Activated T-helper 9 cell treated with anti-CD3 and anti-CD28 coated beads, Interleukin-2, amount 50 U/mL, for 16 hours (primary cell): ENCODE measurements around the gene HOXA10.

ENCODE experiments used
- DNase-seq: peaks from one replicate; pipeline ENCODE4 v3.0.0-alpha.2; 2020; ENCODE audit warnings: low read depth

HOXA10 gene

DNA sequence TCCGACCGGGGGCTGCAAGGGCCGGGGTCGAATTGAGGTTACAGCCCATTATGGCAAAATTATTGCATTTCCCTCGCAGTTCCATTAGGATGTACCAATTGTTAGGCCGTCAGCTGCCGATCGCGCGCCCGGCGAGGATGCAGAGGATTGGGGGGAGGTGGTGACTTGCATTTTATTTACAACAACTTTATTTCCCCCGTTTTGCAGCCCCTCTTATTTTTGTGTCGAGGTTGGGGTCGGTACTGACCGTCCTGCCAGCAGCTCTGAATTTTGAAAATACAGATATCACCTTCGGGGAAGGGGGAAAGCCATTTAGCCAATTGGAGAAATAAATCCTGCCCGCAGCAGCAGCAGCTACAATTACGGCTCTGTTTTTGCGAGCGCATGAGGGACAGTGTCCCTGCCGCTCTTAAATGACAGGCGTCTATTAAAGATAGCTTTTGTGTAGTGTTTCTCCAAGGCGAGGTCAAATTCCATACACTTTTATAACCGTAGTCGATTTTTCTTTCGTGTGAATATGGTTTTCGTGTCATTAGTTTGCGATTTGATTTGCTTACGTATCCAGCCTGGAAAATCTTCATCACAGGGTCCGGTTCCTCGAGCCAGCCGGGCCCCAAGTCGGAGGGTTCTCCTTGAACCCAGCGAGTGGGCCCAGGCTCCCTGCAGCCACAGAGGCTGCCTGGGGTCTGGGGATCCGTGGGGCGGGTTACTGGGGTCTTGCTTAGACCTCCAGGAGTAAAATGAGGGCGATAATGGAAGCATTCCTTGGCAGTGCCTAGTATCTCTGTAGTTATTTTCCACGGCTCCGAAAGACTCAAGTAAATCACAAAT is 30.0 kb downstream of the HOXA10 start:
- no peak for DNase-seq

DNA sequence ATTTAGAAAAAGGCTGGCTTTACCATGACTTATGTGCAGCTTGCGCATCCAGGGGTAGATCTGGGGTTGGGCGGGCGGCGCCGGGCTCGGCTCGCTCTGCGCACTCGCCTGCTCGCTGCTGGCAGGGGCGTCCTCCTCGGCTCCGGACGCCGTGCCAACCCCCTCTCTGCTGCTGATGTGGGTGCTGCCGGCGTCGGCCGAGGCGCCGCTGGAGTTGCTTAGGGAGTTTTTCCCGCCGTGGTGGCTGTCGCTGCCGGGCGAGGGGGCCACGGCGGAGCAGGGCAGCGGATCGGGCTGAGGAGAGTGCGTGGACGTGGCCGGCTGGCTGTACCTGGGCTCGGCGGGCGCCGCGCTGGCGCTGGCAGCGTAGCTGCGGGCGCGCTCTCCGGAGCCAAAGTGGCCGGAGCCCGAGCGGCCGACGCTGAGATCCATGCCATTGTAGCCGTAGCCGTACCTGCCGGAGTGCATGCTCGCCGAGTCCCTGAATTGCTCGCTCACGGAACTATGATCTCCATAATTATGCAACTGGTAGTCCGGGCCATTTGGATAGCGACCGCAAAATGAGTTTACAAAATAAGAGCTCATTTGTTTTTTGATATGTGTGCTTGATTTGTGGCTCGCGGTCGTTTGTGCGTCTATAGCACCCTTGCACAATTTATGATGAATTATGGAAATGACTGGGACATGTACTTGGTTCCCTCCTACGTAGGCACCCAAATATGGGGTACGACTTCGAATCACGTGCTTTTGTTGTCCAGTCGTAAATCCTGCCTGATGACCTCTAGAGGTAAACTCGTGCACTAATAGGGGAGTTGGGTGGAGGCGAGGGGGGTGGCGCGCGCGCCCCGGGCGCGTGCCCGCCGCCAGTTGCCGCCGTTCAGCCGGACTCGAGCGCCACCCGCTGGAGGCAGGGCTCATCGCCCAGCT is 30.8 kb downstream of the HOXA10 start, which contains the start of gene HOXA5:
Gene HOXA5, minus strand, starts transcription at position 659 of the 927 bp plus-strand sequence. Its CDS starts 74 bp downstream, at position 585.
- DNase-seq, result no peak

DNA sequence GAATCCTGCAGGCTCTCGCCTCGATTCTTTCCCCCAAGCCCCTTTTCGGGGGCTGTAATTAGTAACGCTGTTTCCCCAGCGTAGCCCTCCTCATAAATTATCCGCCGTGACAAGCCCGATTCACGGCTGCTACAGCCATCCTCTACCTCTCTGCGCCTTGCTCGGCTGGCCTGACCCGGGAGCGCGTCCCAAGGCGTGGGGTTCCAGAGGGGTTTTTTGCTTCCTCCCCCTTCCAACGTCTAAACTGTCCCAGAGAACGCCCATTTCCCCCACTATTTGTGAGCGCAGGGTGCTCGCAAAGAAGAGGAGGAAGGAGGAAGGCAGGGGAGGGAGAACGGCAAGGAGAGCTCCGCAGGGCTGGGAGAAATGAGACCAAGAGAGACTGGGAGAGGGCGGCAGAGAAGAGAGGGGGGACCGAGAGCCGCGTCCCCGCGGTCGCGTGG is 31.5 kb downstream of the HOXA10 start:
- no peak for DNase-seq

DNA sequence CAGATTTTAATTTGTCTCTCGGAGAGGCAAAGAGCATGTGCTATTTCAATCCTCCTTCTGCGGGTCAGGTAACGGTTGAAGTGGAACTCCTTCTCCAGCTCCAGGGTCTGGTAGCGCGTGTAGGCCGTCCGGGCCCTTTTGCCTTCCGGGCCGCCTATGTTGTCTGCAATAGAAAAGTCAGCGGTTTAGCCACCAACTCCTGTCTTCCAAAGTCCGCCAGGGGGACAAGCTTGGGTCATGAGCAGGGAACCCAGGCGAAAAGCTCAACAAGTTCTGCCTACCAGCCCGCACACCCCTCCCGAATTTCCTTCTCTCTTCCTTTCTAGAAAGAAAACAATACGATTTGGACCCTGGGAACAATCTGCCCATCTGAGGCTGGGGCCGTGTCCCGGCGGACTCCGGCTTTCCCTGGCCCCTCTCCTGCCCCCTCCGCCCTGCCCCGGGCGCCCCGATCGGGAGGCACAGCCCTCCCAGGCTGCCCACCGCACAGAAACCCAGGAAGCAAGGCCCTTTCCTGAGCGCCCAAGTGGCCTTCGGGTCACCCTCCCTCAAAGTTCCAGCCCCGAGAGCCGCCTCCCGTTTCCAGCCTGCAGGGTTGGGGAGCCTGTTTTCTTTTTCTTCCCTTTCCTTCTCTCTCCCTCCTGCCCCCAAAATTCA is 32.1 kb downstream of the HOXA10 start:
- DNase-seq, result no peak

DNA sequence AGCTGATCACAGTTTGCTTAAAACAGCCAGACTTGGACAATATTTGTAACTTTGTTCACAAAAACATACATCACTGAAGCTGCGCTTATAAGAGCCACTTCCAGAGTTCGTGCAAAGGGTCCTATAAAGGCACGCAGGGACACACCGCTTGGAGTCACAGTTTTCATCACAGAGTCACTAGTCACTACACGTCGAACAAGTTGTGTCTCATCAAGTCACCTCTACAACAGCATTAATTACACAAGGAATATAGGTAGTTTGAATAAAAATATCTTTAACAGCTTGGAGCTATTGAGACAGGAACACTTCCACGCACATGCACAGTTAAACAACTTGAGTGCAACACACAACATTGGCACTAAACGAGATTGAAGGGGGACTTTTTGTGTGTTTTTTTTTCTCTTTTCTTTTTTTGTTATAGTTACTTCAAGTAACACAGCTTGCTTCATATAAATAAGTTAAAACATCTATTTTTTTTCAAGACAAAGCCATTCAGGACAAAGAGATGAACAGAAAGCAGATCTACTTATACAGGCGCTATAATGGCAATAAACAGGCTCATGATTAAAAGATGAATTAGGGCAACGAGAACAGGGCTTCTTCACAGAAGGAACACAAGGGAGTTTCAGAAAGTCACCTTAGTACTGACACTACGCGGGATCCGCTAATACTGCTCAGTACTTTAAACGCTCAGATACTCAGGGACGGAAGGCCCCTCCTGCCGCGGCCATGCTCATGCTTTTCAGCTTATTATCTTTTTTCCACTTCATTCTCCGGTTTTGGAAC is 32.8 kb downstream of the HOXA10 start:
- DNase-seq, result no peak

DNA sequence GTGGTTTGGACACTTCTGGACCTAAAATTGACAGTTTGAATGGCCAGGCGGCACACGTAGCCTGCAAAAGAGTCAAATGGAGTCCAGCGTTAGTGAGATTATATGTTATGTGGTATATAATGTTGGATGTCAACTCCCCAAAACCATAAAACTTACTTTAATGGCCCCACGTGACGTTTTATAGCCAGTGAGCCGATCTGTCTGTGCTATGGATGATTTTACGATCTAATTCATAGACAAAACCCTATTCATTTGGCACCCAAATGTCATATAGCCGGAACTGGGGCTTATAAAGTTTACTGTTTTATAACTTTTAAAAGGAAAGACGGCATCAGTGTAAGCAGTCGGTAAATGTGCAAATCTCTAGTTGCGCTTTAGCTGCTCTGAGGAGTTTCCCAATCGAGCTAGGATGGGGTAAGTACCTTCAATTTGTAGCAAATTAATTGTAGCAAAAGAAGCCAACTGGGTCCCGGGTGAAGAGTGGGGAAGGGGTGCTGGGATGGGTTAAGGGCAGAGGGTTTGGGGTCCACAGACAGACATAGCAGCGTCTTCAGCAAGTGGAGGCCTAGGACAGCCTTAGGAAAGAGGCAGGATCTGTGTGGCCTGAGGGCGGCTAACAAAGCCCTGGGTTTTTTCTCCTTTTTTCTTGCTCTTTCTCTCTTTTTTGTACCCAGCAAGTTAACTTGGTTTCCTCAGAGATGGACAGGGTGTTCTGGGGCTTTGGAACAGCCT is 33.8 kb downstream of the HOXA10 start:
- DNase-seq, result no peak

DNA sequence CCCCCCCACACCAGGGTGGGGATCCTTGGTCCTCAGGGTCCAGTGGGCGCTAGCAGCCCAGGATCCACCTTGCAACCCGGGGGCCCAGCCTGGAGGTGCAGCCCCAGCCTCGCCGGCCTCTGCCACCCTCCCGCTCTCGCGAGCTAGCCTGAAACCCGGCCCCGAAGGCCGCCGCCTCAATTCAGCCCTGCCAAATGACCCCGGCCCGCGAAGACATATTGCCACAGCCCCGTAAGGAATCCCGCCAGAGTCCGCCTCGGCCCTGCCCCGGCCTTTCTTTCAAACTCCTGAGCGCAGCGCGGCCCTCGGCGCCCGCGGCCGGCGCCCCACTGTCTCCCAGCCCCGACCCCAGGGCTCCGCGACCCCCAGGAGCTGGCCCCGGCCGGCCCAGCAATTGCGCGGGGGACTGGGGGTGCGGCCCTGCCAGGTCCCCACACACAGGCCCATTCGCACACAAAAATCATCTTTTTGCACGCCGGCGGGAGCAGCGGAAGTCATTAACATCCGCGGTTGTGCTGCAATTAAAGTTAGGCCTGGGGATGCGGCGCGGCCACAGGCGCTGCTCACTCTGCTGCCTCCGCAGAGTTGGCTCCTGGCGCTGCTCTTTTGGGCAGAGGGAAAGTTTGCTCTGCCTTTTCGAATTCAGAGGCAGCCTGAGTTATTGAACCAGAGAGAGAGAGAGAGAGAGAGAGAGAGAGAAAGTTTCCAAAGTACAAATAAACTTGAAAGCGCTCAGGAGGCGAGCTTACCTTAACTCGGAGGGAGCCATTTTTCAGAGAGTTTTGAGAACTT is 34.6 kb downstream of the HOXA10 start:
- DNase-seq, result no peak

DNA sequence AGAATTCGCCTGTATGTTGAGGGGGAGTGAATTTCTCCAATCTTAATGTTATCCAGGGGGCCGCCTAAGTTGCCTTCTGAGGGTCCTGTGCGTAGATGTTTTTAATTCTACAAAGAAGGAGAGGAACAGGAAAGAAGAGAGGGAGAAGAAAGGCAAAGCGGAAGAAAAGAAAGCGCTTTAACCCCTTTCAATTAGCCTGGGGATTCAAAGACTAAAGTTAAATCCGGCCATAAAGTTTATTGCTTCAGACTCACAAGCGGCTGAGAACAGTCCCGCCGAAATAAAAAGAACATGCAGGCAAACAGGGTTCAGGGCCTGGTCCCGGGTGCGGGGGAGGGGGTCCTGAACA is 35.2 kb downstream of the HOXA10 start:
- DNase-seq, result no peak

DNA sequence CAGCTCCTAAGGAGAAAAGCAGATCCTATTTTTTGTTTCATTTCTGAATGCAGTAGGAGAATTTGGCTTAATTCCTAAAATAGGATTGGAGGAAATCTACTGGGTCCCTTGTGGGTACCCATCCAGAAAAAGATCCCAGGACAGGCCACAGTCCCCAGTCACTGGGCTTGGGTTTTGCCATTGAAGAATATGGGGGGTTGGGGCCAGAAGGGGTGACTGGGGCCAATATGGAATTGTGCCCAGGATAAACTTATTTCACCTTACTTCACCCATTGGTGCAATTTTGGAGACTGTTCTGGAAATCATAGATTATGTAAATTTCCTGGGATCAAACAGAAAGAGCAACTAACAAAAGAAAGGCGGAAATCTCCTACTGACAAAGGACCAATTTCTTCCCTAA is 35.6 kb downstream of the HOXA10 start:
- no peak for DNase-seq

DNA sequence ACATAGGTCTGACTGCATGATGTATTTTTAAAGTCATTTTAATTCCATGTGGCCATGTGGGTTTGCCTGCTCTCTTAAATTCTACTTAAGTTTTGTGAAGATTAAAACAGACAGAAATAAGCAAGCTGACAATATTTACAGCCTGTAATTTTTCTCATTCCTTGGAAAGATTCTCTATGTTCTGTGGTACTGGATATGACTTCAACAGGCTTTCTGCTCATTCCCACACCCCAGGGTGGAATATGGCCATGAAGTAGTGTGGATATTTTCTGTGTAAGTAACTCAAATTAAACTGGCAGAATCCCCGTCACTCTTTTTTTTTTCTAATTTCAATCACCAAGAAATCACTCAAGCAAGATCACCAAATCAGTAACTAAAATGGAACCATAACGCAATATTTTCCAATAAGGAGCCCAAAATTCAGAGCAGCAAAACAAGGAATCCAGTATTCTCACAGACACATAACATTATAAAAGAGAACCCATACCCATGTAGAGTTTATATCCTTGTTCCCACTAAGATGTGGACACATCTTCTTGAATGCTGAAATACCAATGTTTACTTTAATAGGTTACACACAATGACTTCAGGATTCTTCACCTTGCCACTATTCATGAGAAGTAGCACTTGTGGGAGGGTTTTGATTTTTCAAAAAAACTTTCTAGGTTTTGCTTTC is 36.3 kb downstream of the HOXA10 start:
- DNase-seq, result no peak

DNA sequence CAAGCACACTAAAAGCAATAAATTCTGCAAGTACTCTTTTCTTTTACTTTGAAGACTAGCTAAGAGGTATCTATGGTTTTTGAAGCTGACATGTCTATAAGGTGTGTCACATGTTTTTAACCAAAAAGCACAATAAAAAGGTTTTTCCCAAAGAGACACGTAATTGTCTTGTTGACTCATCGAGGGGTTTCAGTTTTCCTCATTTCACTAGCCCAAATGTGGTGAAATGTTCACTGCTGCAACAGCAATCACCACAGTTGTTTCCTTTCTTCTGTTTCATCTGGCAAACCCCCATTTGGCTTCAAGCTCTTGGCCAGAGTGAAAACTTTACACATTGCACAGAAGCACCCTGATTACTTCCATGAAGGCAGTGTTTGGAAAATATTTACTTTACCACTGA is 39.7 kb downstream of the HOXA10 start:
- DNase-seq, result no peak

DNA sequence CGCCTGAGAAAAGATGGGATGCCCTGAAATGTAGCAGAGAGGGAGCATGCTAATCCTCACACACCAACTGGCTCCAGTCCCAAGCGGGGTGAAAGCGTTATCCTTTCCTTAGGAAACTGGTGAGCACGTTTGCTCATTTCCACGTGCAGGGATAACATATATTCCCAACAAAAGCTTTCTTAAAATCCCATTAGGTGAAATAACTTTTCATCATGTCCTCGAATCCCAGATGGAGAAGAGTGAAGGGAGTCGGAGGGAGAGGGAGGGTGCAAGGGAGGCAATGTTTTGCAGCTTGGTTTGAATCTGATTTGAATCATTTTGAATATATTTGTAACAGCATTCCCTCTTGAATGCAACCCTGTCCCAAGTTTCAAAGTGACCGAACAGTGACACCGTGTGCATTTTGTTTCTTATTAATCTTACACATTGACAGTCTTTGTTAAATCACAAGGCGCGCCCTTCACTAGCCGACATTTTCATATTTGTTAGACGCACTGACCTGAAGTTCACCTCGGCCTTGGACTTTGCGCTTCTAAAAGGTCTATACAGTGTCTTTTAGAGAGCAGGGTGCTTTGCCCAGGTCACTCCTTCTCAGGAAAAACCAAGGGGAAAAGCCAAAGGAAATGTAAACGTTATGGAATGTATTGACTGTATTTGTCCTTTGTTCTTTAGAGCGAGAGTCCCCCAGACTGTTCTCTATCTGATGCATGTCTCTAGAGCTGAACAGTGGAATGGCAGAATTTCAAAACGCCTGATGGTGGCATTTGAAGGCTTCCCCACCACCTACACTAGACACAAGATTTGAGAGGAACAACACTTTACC is 40.5 kb downstream of the HOXA10 start:
- DNase-seq, result no peak

DNA sequence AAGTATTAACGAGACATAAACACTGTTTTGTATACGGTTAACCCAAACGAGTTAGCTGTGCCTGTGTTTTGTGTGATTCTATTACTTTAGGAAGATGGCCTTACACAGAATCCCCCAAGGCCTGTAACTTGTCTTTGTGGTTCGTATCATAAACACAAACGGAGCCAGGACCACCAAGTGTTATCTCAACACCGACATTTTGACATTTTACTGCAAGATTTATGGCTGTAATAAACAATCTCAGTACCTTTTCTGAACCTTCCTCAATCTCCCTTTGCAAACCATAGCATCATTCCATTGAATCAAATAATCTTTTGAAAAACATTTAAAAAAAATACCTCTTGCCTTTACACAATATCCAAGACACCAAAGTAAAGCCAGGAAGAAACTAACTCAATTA is 41.1 kb downstream of the HOXA10 start:
- DNase-seq, result no peak

DNA sequence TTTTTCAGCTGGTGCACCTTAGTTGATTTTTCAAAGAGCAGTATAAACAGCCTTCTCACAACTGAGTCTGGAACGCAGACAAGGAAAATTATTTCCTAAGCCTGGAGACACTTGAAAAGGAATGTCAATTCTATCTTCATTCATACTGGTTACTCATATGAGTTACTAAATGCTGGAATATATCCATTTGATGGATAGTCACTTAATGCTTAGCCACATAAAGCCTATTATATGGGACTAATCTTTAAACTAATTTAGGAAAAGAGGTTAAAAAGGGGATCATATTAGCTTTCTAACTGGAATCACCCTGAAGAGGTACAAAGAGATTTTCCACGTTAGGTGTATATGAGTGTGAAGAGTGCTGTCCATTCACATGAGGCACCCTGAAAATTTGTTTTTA is 41.9 kb downstream of the HOXA10 start:
- DNase-seq, result no peak

DNA sequence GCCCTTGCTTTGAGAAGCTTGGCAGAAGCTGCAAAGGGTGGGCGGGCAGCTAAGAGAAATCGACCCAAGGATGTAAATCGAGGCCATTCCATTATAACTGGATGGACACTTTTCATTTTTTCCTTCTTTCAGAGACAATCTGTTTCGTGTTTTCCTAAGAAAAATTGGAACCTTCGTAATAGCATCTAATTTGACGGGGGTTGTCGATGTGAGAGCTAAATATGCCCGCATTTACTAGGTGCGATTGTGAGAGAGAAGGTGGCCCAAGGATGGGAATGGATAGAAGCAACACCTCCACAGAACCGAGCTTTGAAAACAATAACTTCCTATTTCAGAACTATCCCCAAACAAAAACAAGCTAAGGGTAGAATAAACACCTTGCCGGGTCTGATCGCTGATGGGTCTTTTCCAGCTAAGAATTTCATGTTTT is 42.7 kb downstream of the HOXA10 start:
- no peak for DNase-seq

DNA sequence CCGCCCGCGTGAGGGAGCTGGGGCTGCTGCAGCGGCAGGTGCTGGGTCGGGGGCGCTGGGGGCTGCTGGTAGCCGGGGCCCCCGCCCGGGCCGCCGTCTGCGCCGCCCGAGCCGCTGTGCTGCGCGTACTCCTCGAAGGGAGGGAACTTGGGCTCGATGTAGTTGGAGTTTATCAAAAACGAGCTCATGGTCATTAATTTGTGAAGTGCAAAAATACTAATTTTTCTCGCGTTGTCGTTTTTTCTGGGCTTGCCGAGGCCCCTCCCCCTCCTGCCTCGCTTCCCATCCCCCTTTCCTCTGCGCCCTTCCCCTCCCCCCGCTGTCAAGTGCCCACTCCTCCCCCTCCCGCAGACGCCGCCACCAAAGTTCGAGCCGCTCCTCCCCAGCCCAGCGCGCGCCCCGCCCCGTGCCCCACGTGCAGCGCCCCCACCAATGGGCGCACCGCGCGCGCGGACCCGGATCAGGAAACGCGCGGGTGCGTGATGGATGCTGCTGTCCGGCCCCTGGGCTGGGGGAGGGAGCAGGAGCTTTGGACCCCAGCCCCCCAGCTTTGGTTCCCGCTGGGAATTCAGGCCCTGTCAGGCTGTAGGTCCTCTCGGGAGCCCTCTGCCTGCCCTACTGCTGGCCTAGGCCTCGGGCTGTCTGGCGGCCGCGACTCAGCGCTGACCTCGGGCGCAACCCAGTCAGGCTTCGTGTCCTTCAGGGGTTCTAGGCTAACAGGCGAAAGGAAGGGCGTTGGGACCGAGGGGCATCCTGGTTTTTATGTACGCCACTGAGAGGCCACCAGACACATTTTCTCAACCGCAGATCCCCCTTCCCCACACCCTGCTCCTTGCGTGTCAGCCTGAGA is 43.4 kb downstream of the HOXA10 start, which contains the start of gene HOXA4:
Gene HOXA4, minus strand, starts transcription at position 218 of the 850 bp plus-strand sequence. Its CDS starts 24 bp downstream, at position 194.
- peak; percentile 64 for DNase-seq

DNA sequence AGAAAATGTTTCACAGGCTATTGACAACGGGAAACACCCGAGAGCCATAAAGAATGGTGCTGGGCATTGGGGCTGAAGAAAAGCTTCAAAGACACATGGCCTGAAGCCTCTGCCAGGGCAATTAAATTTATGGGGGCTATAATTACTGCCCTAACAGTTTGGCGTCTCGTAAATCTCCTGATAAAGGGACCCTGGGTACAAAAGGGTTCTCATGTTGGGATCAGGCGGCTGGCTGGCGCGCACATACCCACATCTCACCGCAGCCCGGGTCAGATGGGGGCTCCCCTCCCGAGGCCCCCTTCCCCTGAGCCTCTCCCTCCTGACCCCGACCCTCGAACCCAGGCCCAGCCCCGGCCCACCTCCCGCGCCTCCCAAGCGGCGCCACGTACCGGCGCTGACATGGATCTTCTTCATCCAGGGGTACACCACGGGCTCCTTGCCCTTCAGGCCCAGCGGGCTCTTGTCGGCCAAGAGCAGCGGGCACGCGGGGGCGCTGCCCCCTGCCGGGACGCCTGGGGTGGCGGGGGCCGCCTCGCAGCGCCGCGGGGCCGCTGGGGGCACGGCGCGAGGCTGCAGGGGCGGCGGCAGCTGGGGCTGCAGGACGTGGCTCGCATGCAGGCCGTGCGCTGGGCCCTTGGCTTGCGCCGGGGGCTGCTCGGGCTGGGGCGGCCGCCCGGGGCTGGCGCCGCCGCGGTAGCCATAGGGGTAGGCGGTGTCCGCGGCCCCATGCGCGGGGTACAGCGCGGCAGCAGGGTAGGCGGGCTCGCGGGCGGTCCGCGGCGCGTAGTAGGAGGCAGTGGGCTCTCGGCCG is 44.2 kb downstream of the HOXA10 start:
- no peak for DNase-seq
